ENCODE results near the gene SCNN1B. TPM values are rescaled to one million over a fixed set of nuclear protein-coding genes. Genes with fewer than 3 reads are reported as not detected.

SCNN1B gene
- total RNA-seq, 1 donor = not detected

- DNase-seq (ENCODE audit: low read depth) = no peak
- no peak for TF ChIP-seq CTCF (IDR thresholded peaks at IDR 0.05; ENCODE audit: insufficient read depth, low read length)
- H3K4me3 ChIP-seq (ENCODE audit: low read depth, low read length) = no peak overlapping the region
Measured at GRCh38 chr16:23319861-23320615, 17.9 kb downstream of the SCNN1B start.

- H3K4me3 ChIP-seq (ENCODE audit: low read depth, low read length) = no peak overlapping the region
- TF ChIP-seq CTCF (IDR thresholded peaks at IDR 0.05; ENCODE audit: insufficient read depth, low read length) = no peak
- DNase-seq (ENCODE audit: low read depth) = no peak
Measured at GRCh38 chr16:23320693-23321092, 18.6 kb downstream of the SCNN1B start.

- DNase-seq (ENCODE audit: low read depth) = no peak
- no peak for TF ChIP-seq CTCF (IDR thresholded peaks at IDR 0.05; ENCODE audit: insufficient read depth, low read length)
- H3K4me3 ChIP-seq (ENCODE audit: low read depth, low read length) = no peak overlapping the region
Measured at GRCh38 chr16:23321206-23321875, 19.2 kb downstream of the SCNN1B start.

GRCh38 chr16:23323224-23324030 is 21.3 kb downstream of the SCNN1B start:
- no peak overlapping the region for H3K4me3 ChIP-seq (ENCODE audit: low read depth, low read length)
- no peak for DNase-seq (ENCODE audit: low read depth)
- TF ChIP-seq CTCF (IDR thresholded peaks at IDR 0.05; ENCODE audit: insufficient read depth, low read length) = no peak

DNA sequence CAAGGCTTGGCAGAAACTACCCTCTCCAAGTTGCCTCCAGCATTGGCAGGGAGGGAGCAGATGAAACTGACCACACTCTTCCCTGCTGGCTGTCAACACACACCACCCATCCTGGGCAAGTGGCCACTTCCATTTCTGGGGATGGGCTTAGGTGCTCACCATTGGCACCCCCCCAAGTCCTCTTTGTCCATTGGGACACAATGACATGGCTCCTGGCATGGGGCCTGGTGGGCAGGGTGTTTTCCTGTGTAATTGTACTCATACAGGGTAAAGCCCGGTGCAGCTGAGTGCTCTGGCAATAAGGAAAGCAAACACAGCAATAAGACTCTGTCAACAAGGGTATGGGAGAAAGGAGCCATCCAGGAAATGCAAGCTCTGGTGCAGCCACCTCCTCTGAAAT is 22.6 kb downstream of the SCNN1B start:
- no peak overlapping the region for H3K4me3 ChIP-seq (ENCODE audit: low read depth, low read length)

More for the DNA sequence above, 22.6 kb downstream of the SCNN1B start:
- no peak for TF ChIP-seq CTCF (IDR thresholded peaks at IDR 0.05; ENCODE audit: insufficient read depth, low read length)
- no peak for DNase-seq (ENCODE audit: low read depth)
